Measurements from ENCODE around the gene CFAP221.

Gene CFAP221

GRCh38 chr2:119536707-119537106 is 7.5 kb upstream of the CFAP221 start:
- Histone ChIP-seq H3K36me3 (ENCODE audit: control insufficient read depth, insufficient read depth, low read length) (no peaks in the 10 kb centered on the region), H3K9me3 (ENCODE audit: control insufficient read depth, insufficient read depth, low read length) (0 out of 2 replicates have a peak, but pooled peaks cover 3% of the 10 kb centered on the region), H3K9ac (ENCODE audit: low read depth, low read length) (no peak overlapping the region), H3K4me3 (ENCODE audit: low read depth, low read length) (no peak overlapping the region), H3K27me3 (ENCODE audit: control insufficient read depth, insufficient read depth, low read length) (no peaks in the 10 kb centered on the region), H3K4me1 (ENCODE audit: control insufficient read depth, insufficient read depth, low read length) (peaks cover 9% of the 10 kb centered on the region; the same call in 1 of the 2 replicates), H3K27ac (ENCODE audit: low read depth, low read length) (no peak overlapping the region)

DNA sequence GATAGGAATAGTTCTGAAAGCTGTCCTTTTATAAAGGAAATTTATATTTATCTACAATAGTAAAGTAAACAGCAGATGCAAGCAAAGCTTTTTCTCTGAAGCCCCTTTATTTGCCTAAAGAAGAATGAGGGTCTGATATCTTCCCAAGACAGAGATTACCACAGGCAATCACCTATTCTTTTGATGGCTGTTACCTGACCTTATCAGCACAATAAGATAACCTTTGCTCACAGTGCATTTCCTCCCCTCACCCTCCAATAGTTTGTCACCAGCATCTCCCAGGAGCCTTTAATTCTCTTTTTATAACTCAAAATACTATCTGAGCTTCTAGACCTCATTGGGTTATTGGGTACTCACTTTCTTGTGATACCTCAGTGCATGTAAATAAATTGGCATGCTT is 6.5 kb upstream of the CFAP221 start:
- Histone ChIP-seq H3K4me3 (ENCODE audit: low read depth, low read length) (no peak overlapping the region), H3K9ac (ENCODE audit: low read depth, low read length) (no peak overlapping the region), H3K9me3 (ENCODE audit: control insufficient read depth, insufficient read depth, low read length) (0 out of 2 replicates have a peak, but pooled peaks cover 3% of the 10 kb centered on the region), H3K27ac (ENCODE audit: low read depth, low read length) (no peak overlapping the region), H3K27me3 (ENCODE audit: control insufficient read depth, insufficient read depth, low read length) (no peaks in the 10 kb centered on the region), H3K36me3 (ENCODE audit: control insufficient read depth, insufficient read depth, low read length) (no peaks in the 10 kb centered on the region), H3K4me1 (ENCODE audit: control insufficient read depth, insufficient read depth, low read length) (peaks cover 9% of the 10 kb centered on the region; the same call in 1 of the 2 replicates)

GRCh38 chr2:119541476-119541875 is 2.8 kb upstream of the CFAP221 start:
- Histone ChIP-seq H3K36me3 (ENCODE audit: control insufficient read depth, insufficient read depth, low read length) (no peaks in the 10 kb centered on the region), H3K27ac (ENCODE audit: low read depth, low read length) (no peak overlapping the region), H3K4me3 (ENCODE audit: low read depth, low read length) (no peak overlapping the region), H3K4me1 (ENCODE audit: control insufficient read depth, insufficient read depth, low read length) (0 out of 2 replicates have a peak, but pooled peaks cover 4% of the 10 kb centered on the region), H3K27me3 (ENCODE audit: control insufficient read depth, insufficient read depth, low read length) (peaks cover 15% of the 10 kb centered on the region), H3K9me3 (ENCODE audit: control insufficient read depth, insufficient read depth, low read length) (no peaks in the 10 kb centered on the region), H3K9ac (ENCODE audit: low read depth, low read length) (no peak overlapping the region)

DNA sequence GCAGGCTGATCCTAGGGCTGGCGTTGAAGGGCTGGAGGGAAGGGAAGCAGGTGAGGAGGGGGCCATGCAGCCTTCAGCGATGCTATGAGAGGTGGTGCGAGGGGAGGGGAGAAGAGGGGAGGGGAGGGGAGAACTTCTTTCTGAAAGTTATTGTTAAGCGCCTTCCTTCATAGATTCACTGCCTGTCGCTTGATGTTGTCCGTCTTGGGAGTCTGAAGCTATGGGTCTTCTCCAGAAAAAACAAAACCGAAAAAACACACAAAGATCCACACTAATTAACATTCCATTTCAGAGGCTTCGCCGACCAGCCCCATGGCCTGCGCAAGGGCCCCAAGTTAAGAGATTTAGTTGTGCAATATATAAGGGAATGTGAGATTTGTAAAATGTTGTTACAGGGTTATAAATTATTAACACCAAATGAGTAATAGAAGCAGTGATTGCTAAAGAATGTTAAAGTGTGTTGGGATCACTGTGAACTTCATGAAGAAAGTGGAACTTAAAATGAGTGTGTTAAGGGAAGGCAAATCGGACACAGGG is 758 bp downstream of the CFAP221 start:
- 0 out of 2 replicates have a peak, but pooled peaks cover 4% of the 10 kb centered on the region for H3K4me1 ChIP-seq (ENCODE audit: control insufficient read depth, insufficient read depth, low read length)
- no peak overlapping the region for H3K27ac ChIP-seq (ENCODE audit: low read depth, low read length)
- H3K36me3 ChIP-seq (ENCODE audit: control insufficient read depth, insufficient read depth, low read length): no peaks in the 10 kb centered on the region
- peaks cover 15% of the 10 kb centered on the region for H3K27me3 ChIP-seq (ENCODE audit: control insufficient read depth, insufficient read depth, low read length)
- no peaks in the 10 kb centered on the region for H3K9me3 ChIP-seq (ENCODE audit: control insufficient read depth, insufficient read depth, low read length)
- H3K9ac ChIP-seq (ENCODE audit: low read depth, low read length): no peak overlapping the region; the same call in 1 of the 2 replicates
- peak overlapping the region; percentile 72 for H3K4me3 ChIP-seq (ENCODE audit: low read depth, low read length)

DNA sequence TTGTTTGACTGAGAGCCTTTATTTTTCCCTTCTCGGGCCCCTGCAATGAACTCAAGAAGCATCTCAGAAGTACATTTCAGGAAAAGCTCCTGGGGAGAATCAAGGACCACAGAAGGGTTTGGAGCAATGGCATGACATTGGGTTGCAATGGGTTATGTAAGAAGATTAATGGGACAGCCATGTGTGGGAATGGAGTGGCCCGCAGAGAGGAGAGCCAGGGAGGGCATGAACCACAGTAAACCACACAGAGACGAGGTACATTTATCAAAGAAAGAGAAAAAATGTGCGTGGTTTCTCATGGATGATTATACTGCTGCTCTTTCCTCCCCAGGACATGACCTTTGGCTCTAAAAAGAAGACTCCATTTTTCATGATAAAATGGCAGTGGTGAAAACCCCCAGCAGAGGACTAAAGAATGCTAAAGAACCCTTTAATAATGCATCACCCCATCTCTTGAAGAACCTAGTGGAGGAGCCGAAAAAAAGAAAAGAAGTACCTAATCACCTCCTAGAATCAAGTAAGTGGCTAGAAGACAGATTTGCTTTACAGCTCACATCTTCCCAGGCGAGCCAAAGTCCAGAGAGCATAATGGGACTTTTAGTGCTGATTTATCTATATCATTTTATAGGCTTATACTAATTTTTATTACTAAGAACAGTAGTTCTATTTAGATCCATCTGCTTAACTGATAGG is 1.7 kb downstream of the CFAP221 start:
- H3K4me1 ChIP-seq (ENCODE audit: control insufficient read depth, insufficient read depth, low read length): 0 out of 2 replicates have a peak, but pooled peaks cover 4% of the 10 kb centered on the region
- no peaks in the 10 kb centered on the region for H3K36me3 ChIP-seq (ENCODE audit: control insufficient read depth, insufficient read depth, low read length)
- H3K27me3 ChIP-seq (ENCODE audit: control insufficient read depth, insufficient read depth, low read length): peaks cover 15% of the 10 kb centered on the region
- H3K9ac ChIP-seq (ENCODE audit: low read depth, low read length): no peak overlapping the region
- no peak overlapping the region for H3K4me3 ChIP-seq (ENCODE audit: low read depth, low read length)
- H3K9me3 ChIP-seq (ENCODE audit: control insufficient read depth, insufficient read depth, low read length): no peaks in the 10 kb centered on the region
- no peak overlapping the region for H3K27ac ChIP-seq (ENCODE audit: low read depth, low read length)

DNA sequence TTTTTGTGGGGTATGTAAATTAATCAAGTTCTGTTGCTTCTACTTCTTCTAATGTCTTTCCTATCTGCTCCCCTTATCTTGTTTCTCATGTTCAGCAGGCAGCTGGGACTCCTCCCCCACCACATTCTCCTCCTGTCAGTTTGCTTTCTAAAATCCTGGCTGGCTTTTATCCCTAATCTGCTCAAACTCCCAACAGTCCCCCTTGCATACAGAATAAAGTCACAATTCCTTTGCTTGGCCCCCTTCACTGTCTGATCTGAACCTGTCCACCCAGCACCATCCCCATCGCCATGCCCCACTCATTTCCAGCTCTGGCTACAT is 2.2 kb downstream of the CFAP221 start:
- H3K9ac ChIP-seq (ENCODE audit: low read depth, low read length): no peak overlapping the region
- no peak overlapping the region for H3K4me3 ChIP-seq (ENCODE audit: low read depth, low read length)
- H3K36me3 ChIP-seq (ENCODE audit: control insufficient read depth, insufficient read depth, low read length): no peaks in the 10 kb centered on the region
- 0 out of 2 replicates have a peak, but pooled peaks cover 4% of the 10 kb centered on the region for H3K4me1 ChIP-seq (ENCODE audit: control insufficient read depth, insufficient read depth, low read length)
- no peak overlapping the region for H3K27ac ChIP-seq (ENCODE audit: low read depth, low read length)
- peaks cover 15% of the 10 kb centered on the region for H3K27me3 ChIP-seq (ENCODE audit: control insufficient read depth, insufficient read depth, low read length)
- no peaks in the 10 kb centered on the region for H3K9me3 ChIP-seq (ENCODE audit: control insufficient read depth, insufficient read depth, low read length)

DNA sequence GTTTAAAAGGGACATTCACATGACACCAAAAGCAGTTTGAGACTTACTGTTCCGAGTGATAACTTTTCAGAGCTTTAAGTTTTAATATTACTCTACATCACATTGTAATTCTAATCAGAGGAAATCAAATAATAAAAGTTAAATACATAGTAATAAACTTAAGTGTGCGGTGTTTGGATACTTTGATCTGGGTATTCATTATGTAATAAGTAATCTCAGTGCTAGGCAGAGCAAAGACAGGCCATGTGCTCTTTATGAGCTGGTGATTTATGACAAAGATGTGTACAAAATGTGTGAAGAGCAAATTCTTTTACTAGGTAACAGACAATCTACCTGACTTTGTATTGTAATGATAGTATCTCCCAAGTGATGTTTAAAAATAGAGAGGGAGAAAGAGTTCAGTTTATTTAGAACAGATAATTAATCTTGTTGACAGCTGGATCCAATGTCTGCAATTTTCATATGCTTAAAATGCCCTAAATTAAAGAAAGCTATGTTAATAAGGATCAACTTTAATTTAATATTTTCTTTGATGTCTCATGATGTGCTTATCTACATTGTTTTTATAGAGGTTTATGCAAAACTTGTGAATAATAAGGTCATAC is 4.4 kb downstream of the CFAP221 start:
- H3K4me3 ChIP-seq (ENCODE audit: low read depth, low read length): no peak overlapping the region
- no peak overlapping the region for H3K27ac ChIP-seq (ENCODE audit: low read depth, low read length)
- no peak overlapping the region for H3K9ac ChIP-seq (ENCODE audit: low read depth, low read length)
- H3K9me3 ChIP-seq (ENCODE audit: control insufficient read depth, insufficient read depth, low read length): no peaks in the 10 kb centered on the region
- peaks cover 11% of the 10 kb centered on the region for H3K27me3 ChIP-seq (ENCODE audit: control insufficient read depth, insufficient read depth, low read length)
- no peaks in the 10 kb centered on the region for H3K36me3 ChIP-seq (ENCODE audit: control insufficient read depth, insufficient read depth, low read length)
- 0 out of 2 replicates have a peak, but pooled peaks cover 4% of the 10 kb centered on the region for H3K4me1 ChIP-seq (ENCODE audit: control insufficient read depth, insufficient read depth, low read length)

GRCh38 chr2:119549241-119549640 is 5.0 kb downstream of the CFAP221 start:
- H3K27me3 ChIP-seq (ENCODE audit: control insufficient read depth, insufficient read depth, low read length): peaks cover 11% of the 10 kb centered on the region
- H3K27ac ChIP-seq (ENCODE audit: low read depth, low read length): no peak overlapping the region
- 0 out of 2 replicates have a peak, but pooled peaks cover 4% of the 10 kb centered on the region for H3K4me1 ChIP-seq (ENCODE audit: control insufficient read depth, insufficient read depth, low read length)
- no peaks in the 10 kb centered on the region for H3K36me3 ChIP-seq (ENCODE audit: control insufficient read depth, insufficient read depth, low read length)
- no peaks in the 10 kb centered on the region for H3K9me3 ChIP-seq (ENCODE audit: control insufficient read depth, insufficient read depth, low read length)
- no peak overlapping the region for H3K9ac ChIP-seq (ENCODE audit: low read depth, low read length)
- no peak overlapping the region for H3K4me3 ChIP-seq (ENCODE audit: low read depth, low read length)

- Histone ChIP-seq H3K27me3 (ENCODE audit: control insufficient read depth, insufficient read depth, low read length) (peaks cover 8% of the 10 kb centered on the region), H3K9ac (ENCODE audit: low read depth, low read length) (no peak overlapping the region), H3K27ac (ENCODE audit: low read depth, low read length) (no peak overlapping the region), H3K4me1 (ENCODE audit: control insufficient read depth, insufficient read depth, low read length) (0 out of 2 replicates have a peak, but pooled peaks cover under 1% of the 10 kb centered on the region), H3K4me3 (ENCODE audit: low read depth, low read length) (no peak overlapping the region), H3K36me3 (ENCODE audit: control insufficient read depth, insufficient read depth, low read length) (no peaks in the 10 kb centered on the region), H3K9me3 (ENCODE audit: control insufficient read depth, insufficient read depth, low read length) (no peaks in the 10 kb centered on the region)
These were observed 6.1 kb downstream of the CFAP221 start for GRCh38 chr2:119550346-119550745.

GRCh38 chr2:119550856-119551255 is 6.6 kb downstream of the CFAP221 start:
- no peaks in the 10 kb centered on the region for H3K36me3 ChIP-seq (ENCODE audit: control insufficient read depth, insufficient read depth, low read length)
- H3K27ac ChIP-seq (ENCODE audit: low read depth, low read length): no peak overlapping the region
- H3K4me1 ChIP-seq (ENCODE audit: control insufficient read depth, insufficient read depth, low read length): no peaks in the 10 kb centered on the region
- H3K27me3 ChIP-seq (ENCODE audit: control insufficient read depth, insufficient read depth, low read length): peaks cover 3% of the 10 kb centered on the region; the same call in 1 of the 2 replicates
- no peak overlapping the region for H3K4me3 ChIP-seq (ENCODE audit: low read depth, low read length)
- H3K9me3 ChIP-seq (ENCODE audit: control insufficient read depth, insufficient read depth, low read length): no peaks in the 10 kb centered on the region
- no peak overlapping the region for H3K9ac ChIP-seq (ENCODE audit: low read depth, low read length)

DNA sequence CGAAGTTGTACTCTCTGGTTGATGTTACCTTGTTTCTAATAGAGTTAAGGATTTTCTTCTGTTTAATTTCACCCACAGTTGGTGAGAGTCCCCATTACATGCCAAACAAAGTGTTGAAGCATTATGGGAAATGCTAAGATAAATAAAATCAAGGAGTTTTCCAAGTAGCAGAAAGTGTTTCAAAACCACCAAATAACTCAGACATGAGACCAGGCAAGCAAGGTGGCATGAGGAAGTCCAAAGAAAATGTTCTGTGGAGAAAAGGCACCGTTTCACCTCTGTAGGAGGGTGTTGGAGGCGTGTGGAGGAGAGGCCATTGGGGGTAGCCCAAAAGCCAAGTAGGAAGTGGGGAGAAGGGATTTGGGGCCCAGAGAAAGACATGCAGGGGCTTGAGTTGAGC is 8.7 kb downstream of the CFAP221 start:
- no peaks in the 10 kb centered on the region for H3K4me1 ChIP-seq (ENCODE audit: control insufficient read depth, insufficient read depth, low read length)
- no peaks in the 10 kb centered on the region for H3K9me3 ChIP-seq (ENCODE audit: control insufficient read depth, insufficient read depth, low read length)

More for the DNA sequence above, 8.7 kb downstream of the CFAP221 start:
- Histone ChIP-seq H3K27me3 (ENCODE audit: control insufficient read depth, insufficient read depth, low read length) (no peaks in the 10 kb centered on the region), H3K27ac (ENCODE audit: low read depth, low read length) (no peak overlapping the region), H3K4me3 (ENCODE audit: low read depth, low read length) (no peak overlapping the region), H3K36me3 (ENCODE audit: control insufficient read depth, insufficient read depth, low read length) (no peaks in the 10 kb centered on the region), H3K9ac (ENCODE audit: low read depth, low read length) (no peak overlapping the region)
